NCI-H526 treated with DMSO at 0.1 percent for 48 hours (cell line): ENCODE measurements around the gene MTIF3.

ENCODE experiments used
- DNase-seq: peaks from one replicate; lab custom pipeline; 2025; lab: John Stamatoyannopoulos, UW

MTIF3 gene

GRCh38 chr13:27455331-27455855 is 5.0 kb upstream of the MTIF3 start:
- DNase-seq: no peak

DNA sequence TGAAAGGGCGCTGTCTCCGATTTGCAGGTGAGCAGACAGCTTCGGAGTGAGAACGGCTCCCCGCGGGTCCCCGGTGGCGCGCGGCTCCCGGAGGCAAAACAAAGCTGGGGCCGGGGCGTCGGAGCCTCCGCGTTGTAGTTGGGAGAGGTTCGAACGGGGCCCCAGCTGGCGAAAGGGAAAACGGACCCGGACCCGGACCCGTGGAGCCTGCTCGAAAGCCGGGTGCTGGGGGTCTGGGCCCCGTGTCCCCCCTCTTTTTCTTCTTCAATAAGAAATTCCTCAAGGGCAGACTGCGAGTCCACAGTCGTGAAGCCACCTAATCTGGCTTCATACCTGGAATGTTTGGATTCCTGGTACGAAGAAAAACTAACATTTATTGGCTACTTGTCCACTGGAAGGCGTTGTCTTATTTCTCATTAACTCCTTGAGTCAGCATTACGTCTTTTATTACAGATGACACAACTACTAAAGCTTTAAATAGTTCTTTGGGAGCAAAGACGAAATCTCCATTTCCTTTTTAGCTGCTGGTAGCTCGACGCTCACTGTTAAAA is 632 bp upstream of the MTIF3 start:
- peak; percentile 90 for DNase-seq

DNA sequence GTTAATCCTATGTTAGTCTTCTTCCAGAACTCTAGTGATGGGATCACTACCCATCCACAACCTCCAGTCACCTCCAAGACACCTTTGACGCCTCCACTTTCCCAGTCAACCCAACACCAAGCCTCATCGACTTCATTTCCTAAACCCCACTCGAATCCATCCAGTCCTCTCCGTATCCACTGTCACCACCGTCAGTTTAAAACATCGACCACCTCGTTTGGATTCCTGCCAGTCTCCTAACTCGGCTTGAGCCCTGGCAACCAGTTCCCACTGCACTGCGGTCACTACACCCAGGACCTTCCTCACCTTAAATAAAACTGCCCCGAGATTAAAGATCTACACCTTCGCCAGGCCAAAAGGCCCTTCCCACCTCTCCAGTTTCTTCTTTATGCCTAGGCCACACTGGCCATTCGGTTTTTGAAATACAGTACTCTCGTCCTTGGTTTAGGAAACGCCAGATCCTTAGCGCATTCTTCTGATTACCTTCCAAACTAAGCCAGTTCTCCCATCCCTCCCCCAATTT is 1.2 kb downstream of the MTIF3 start:
- peak; percentile 51 for DNase-seq

DNA sequence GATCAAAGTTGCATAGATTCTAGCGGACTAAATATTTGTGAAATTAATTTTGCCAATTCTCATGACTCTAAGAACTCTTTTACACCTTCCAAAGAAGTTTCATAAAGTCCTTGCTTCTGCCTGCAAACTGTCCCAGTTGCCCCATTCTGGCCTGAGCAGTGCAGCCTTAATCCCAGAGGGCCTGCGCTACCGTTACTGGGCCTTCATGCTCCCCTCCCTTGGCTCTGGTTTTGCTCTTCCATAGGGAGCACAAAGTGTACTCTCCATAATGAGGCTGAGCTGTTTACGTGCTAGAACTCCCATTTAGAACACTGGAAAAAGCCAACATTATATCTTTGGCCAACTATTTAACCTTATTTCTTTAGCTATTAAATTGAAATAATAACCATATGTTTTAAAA is 2.1 kb downstream of the MTIF3 start:
- no peak for DNase-seq

- no peak for DNase-seq
These were observed 3.3 kb downstream of the MTIF3 start for GRCh38 chr13:27446986-27447583.

GRCh38 chr13:27442797-27443196 is 7.6 kb downstream of the MTIF3 start:
- peak; percentile 84 for DNase-seq

- DNase-seq: peak; percentile 97
These were observed 8.2 kb downstream of the MTIF3 start for GRCh38 chr13:27442071-27442647.

- DNase-seq: no peak
These were observed 10.0 kb downstream of the MTIF3 start for GRCh38 chr13:27440408-27440807.

- no peak for DNase-seq
These were observed 13.2 kb downstream of the MTIF3 start for GRCh38 chr13:27437126-27437525.

DNA sequence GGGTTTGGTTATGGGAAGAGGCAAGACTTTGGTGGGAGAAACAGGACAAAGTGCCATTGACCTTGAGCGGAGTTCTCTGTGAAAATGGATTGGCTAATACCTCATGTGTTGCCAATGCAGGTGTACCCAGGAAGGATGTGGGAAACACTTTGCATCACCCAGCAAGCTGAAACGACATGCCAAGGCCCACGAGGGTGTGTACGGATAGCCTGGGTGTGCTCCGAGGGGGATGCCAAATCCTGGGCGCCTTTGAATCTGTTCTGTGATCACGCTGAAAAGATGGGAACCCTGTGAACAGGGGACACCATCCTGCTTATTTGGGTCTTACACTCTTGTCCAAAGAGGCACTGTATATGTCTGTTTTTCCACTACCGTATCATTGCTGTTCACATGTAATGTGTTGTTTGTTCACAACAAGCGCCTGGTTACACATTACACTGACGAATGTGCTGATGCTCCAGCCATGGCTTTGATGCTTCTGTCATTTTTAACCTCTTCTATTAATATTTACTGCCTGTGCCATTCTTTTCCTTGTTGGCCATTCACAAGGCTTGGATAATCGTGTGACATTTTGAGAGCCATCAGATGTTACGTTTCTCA is 17.7 kb downstream of the MTIF3 start:
- no peak for DNase-seq

GRCh38 chr13:27432180-27432579 is 18.2 kb downstream of the MTIF3 start:
- DNase-seq: no peak

GRCh38 chr13:27428160-27428559 is 22.2 kb downstream of the MTIF3 start:
- no peak for DNase-seq

DNA sequence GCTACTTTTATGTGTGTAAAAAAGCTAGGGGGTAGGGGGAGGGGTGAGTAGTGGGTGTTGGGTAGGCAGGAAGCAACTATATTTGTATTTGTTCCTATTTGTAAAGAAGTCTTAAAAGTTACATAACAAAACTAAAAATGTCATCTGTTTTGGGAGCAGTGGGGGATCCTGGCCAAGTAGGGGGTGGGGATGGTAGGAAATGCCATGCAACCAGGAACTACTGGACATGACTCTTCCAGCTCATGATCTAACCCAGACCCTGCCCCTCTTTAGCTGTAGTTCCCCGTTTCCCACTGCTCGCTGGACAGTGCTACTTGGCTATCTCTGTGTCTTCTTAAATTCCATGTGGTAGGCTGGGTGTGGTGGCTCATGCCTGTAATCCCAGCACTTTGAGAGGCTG is 22.7 kb downstream of the MTIF3 start:
- no peak for DNase-seq

DNA sequence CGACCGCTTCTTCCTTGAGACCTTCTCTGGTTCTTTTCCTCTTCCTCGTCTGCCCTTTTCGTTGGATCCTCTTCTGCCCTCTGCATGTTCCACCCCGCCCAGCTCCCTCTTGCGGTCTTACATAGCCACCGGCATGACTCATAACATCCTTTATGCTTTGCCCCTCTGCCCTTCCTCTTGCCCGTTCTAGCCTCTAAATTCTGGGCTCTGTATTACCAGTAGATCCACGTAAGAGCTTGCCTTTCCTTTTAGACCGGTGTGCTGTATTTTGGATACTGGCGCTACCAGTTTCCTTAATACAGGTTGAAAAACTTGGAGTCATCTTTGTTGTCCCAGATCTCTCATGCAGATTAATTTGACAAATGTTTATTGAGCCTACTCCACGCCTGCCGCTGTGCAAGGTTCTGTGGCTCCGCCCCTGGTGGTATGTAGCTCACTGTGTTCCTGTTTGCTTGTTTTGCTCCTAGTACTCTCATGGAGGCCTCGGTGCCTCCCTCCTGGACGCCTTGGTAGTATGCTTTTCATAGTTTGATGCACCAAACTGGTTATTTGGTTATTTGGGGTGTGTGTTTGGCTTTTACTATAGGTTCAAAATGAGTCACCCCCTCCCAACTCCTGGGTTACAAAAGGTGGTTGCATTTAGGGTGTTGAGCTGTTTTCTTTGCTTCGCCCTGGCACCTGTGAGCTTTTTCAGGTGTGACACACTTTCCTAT is 24.3 kb downstream of the MTIF3 start:
- peak; percentile 90 for DNase-seq

DNA sequence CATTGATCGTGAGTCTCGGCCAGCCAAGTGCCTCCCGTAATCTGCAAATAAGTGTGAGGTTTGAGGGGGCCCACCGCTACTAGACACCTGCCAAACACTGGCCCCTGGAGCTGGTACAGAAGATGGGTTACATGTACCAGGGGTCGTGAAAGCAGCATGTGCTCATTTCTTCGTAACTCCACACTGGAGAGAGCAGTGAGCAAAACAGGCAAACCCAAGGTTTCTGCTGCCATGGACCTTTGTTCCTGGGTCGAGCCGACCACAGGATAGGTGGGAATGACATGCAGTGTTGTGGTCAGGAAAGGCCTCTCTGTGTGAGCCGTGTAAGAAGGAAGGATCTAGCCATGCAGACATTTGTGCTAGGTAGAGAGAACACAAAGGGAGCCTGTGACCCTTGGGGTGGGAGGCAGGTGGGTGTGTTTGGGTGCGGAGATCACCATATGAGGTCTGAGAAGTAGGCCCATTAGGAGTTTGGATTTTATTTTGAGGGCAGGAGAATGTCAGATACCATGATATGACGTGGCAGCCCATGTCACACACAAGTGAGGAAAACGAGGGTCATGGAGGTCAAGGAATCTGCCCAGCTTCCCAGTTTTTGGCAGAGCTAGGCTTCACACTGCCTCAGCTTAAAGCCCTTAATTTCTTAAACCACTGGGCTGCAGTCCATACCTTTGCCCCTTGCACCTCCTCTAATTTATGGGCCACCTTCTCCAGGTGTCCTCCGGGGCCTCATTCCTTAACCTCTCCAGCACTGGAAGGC is 25.0 kb downstream of the MTIF3 start:
- DNase-seq: no peak

DNA sequence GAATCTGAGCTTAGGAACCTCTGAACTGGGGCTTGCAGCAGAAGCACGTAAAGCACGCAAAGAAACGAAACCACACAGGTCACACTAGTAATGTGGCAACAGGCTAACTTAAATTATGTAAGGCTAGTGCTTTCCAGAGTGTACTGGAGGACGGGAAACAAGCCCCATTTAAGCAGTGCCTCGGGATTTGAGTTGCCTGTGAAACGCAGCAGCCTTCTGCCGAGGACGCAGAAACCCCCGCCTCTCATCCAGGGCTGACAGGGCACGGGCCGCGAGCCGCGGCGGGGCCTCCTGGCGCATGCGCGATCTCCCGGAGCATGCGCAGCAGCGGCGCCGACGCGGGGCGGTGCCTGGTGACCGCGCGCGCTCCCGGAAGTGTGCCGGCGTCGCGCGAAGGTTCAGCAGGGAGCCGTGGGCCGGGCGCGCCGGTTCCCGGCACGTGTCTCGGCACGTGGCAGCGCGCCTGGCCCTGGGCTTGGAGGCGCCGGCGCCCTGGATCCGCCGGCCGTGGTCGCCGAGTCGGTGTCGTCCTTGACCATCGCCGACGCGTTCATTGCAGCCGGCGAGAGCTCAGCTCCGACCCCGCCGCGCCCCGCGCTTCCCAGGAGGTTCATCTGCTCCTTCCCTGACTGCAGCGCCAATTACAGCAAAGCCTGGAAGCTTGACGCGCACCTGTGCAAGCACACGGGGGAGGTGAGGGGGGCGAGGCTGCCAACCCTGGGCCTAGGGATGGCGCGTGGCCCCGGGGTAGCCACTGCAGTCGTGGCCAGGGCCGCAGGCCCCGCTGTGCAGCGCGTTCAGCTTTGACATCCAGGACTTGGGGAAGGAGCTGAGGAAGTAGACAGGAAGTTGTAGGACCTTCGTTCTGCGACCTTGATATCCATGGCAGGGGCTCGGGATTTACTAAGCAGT is 25.9 kb downstream of the MTIF3 start, which contains the start of gene GTF3A:
TSS of gene GTF3A (plus strand) at position 374 of the 912 bp plus-strand sequence.
- DNase-seq: peak; percentile 87

DNA sequence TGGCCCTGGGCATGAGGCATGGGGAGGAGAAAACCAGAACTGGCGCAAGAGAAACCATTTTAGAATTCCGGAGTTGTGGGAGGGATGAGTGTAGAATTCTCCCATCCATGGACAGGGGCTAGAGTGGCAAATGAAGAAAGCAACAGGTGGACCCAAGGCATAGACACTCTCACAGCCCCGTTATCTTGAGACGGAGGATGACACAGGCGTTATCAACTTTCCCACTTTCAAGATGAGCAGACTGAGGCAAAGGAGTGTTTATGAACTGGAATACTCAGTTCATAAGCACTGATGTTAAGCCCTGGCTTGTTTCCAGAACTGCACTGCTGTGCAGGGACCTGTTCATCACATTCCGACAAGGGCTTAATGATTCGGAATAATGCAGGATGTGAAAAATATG is 27.0 kb downstream of the MTIF3 start:
- no peak for DNase-seq

DNA sequence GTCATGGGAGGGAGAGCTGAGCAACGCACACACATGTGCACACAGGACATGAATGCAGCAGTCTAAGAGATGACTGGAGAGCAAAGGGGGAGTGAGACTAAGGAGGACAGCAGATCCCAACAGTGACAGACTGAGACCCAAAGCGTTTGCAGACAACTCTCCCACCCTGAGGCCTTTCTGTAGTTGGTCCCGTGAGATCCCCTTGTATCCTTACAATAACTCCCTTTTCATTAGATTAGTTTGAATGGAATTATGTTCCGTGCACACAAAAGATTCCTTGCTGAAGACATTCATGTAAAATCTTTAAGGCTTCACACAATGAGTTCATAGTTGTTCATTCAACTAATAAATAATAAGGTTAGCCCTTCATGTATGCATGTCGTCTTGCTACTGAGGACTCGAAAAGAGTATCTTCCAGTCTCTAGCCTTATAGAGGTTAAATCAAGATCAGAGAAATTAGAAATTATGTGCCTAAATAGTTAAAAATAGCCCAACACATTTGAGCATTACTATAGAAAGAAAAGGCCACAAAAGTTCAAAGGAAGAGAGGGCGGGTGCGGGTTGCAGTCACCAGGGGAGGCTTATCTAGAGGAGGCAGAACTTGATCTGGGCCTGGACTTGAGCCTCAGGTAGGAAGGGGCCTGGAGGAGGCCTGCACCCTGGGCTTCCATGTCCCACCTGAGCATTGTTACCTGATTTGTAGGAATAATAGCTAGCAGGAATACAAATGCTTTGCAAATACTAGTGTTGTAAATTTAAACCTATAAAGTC is 29.1 kb downstream of the MTIF3 start:
- DNase-seq: no peak

GRCh38 chr13:27419328-27419727 is 31.0 kb downstream of the MTIF3 start:
- DNase-seq: no peak

DNA sequence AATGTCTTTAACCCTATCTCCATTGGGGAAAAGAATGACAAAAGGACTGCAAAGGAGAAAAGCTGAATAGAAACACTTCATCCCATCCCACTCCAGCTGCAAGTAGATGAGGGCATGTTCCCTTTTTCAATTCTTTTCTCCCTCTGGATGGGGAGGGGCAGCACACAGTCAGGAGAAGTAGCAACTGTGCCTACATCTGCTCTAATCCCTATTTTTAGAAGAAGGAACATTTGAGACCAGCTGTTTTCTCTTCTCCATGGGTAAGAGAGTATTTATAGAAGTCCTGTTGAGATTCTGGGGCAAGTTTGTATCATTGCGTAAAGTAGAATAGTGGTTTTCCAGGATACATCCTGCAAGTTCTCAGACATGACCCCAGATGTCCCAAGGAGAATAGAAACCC is 35.2 kb downstream of the MTIF3 start:
- no peak for DNase-seq
